ENCODE data around the gene TEX30.

DNA sequence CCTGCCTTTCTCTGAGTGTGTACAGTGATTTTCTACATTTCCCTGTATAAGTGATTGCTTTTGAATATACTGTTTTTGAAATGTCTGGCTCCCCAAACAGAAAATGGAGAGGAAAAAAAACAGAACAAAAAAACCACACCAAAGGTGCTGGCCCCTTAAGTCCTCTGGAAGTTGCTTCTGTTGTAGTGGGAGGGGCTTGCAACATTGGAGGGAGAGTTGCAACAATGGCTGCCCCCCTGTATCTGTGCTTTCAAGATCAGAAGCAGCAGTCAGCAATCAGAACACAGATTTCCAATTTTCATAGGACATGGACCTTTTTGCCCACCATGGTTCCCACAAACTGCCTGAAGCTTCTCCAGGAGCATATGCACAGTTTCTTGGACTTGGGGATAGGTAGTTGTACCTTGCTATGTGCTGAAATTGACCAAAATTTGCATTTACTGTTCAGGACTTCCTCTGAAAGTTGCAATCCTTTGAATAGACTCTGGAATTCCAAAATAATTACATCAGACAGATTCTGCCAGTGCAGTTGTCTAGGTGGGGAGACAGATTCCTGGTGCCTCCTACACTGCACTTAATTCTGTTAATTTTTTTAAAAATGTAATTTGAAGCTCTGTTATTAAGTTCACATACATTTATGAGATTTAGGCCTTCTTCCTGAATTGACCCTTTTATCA is 39.2 kb upstream of the TEX30 start:
- TF ChIP-seq POLR2A (IDR thresholded peaks at IDR 0.05; ENCODE audit: low read depth, low read length): no peak
- TF ChIP-seq POU2F2 (IDR thresholded peaks at IDR 0.05; ENCODE audit: low read depth, low read length): no peak
- TF ChIP-seq PAX5 (IDR thresholded peaks at IDR 0.05; ENCODE audit: insufficient read depth, low read length, severe bottlenecking): no peak
- TF ChIP-seq POLR2AphosphoS5 (IDR thresholded peaks at IDR 0.05; ENCODE audit: low read depth, low read length): no peak
- TF ChIP-seq SPI1 (IDR thresholded peaks at IDR 0.05; ENCODE audit: low read depth, low read length): no peak
